Kidney glomerular epithelial cell (primary cell): ENCODE measurements around the gene OGDH.
A peak's percentile ranks its signal among the peaks of the same experiment; 100 is the strongest.
"Not testable (repeated sequence)": the region's sequence is repeated elsewhere in the genome, so short reads cannot be mapped to it uniquely, and the experiment has no call there.

Source experiments
- DNase-seq: peaks from one replicate; lab custom pipeline; 2025; lab: John Stamatoyannopoulos, UW

Gene OGDH

DNA sequence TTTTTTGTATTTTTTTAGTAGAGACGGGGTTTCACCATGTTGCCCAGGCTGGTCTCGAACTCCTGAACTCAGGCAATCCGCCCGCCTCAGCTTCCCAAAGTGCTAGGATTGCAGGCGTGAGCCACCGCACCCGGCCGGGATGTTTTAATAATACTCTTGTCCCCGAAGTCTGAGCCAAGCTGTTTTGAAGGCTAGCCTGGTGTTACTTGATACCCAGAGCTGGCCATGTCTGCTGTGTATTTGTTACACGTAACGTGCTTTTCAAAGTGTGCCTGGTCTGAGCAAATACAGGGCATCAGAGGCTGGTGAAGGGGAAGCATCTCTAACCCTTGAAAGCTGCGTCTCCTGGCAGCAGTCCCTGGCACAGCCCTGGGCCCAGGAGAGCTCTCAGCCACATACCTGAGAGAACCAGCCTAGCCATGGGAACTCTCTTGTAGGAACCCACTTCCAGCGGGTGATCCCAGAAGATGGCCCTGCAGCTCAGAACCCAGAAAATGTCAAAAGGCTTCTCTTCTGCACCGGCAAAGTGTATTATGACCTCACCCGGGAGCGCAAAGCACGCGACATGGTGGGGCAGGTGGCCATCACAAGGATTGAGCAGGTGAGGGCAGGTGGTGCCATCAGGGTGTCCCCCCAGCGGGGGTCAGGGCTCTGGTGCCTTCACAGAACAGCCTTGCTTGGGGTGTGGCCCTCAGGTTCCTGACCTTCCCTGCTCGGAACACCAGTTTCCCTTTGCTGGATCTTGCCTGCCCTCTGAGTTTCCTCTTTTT, 100.5 kb downstream of the OGDH start:
- no peak for DNase-seq

- no peak for DNase-seq
Observed at GRCh38 chr7:44707558-44708230, 101.3 kb downstream of the OGDH start.

DNA sequence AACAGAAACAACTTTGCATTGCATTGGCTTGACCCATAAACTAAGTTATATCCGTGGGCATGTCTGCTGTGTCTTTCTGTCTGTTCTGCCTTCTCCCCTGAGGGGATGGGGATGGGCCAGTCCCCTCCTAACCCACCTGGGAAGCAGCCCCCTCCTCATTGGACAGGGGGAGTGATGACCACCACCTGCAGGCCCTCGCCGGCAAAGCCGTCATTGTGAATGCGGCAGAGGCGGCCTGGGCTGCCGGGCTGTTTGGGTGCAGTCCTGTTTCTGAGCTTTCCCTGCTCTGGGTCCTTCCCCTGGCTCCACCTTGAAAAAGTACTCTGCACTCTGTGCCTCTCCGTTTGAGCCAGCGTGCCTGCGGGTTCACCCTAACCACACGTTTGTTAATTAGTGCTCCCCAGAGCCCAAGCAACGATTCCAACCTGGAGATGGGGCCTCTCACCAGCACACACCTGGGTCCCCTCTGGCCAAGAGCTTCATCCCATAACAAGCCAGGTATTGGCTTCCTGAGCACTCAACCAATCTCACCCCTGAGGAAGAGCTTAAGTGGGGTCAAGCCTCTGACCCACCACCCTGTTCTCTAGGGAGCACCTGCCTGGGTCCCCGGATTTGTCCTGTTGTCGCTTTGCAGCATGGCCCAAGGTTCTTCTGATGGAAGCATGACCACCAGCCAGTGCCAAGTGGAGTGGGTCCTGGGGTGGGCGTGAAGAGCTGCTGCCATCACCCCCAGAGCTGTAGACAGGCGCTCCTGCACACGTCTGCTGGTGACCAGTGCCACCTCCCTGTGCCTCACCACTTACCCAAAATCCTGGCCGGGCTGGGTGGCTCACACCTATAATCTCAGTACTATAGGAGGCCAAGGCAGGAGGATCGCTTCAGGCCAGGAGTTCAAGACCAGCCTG, 102.8 kb downstream of the OGDH start:
- DNase-seq, result no peak

- no peak for DNase-seq
Observed at GRCh38 chr7:44709945-44710596, 103.6 kb downstream of the OGDH start.

DNA sequence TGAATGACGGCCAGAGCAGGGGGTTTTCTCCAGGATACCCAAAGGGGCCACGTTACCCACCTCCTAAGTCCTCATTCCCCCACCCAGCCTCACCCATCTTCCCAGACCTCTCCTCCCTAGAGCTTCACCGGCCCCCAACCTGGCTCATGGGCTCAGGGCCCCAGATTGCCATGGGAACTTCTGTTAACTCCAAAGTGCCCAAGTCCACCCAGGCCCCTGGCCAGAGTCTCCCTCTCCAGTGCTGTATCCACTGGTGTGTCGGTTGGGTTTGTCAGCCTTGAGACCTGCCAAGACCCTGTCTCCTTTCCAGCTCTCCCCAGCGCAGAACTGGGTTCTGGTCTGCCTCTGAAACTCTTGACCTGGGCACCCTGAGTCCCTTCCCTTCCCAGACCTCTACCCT, 105.1 kb downstream of the OGDH start:
- DNase-seq, result no peak

DNA sequence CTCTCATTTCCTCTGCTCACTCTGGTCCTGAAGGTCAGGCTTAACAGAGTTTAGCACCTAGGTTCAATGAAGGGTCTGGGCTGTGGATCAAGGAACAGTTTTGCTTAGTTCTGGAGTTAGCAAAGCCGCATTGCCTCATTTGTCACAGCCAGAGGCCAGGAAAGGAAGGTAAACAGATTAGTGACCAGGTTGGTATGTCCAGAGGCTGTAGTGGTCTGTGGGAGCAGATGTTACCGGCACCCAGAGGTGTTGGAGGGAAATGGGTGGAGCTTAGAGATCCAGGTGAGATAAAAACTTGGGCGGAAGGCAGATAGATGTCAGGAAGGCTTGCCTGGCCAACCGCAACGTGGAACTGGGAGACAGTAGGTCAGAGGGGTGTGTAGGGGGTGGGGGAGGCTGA, 105.6 kb downstream of the OGDH start:
- no peak for DNase-seq

DNA sequence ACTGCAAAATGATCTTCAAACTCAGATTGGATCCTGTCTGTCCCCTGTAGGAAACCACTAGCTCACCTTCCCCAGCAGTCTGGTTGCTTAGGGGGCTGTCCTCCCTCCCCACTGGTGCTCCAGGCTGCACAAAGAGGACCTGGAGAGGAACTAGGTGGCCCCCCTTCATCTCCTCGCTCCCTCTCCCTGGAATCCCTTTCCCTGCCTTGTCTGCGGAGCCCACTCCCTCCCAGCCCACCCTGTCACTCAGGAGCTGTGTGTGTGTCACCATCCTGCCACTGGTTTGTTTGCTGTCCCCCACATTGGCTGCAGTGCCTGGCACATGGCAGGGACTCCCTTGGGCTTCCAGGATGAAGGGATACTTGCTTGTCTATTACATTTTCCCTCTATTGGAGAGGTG, 106.7 kb downstream of the OGDH start:
- no peak for DNase-seq

DNA sequence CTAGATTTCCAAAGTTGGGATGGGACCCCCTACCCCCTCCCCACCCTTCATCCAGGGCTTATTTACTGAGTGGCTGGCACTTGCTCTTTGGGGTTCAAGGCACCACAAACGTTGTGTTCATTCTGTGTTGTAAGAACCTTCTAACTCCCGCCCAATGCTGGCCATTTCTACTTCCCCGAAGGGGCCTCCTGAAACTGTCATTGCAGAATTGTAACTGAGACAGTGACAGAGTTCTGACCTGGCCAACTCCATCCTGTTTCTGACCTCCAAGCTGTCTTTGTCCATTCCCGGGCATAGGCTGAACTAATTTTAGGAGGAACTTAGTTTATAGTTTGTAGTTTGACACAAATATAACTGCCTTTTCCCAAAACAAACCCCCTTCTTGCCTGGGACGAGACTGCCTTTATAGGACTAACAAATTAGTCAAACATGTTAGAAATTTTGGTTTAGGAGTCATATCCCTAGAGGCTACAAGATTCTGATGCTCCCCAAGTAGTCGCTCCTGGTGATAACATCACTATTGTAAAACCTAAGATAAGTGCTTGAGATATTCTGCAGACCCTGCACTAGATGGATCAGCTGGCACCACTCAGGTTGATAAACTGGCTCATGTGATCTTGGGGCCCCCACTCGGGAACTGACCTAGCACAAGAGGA, 107.4 kb downstream of the OGDH start:
- DNase-seq, result no peak

- DNase-seq, result no peak
Observed at GRCh38 chr7:44716205-44716604, 109.8 kb downstream of the OGDH start.

DNA sequence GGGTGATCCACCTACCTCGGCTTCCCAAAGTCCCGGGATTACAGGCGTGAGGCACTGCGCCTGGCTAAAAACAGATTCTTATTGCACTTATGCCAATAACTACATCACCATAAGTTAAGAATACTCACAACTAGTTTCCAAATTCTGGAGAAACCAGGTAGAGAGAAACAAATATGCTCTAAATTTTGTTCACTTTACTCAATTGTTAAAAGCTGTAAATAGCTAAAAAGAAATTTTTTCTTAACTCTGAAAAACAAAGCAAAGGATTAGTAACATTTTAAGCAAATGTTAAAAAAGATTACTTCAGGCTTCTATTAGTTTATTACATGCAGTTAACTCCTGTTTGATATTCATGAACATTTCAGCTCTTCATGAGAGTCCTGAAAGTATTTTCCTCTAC, 113.9 kb downstream of the OGDH start:
- DNase-seq, result no peak

GRCh38 chr7:44724276-44724675, 117.8 kb downstream of the OGDH start:
- no peak for DNase-seq

DNA sequence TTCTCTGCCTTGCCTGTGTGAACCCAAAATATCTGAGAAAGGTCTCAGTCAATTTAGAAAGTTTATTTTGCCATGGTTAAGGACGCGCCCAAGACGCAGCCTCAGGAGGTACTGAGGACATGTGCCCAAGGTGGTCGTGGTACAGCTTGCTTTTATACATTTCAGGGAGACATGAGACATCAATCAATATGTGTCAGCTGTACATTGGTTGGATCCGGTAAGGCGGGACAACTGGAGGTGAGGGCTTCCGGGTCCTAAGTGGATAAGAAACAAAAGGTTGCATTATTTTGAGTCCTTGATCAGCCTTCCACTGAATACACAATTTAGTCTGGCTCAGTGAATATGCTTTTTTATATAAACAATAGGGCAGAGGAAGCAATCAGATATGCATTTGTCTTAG, 119.8 kb downstream of the OGDH start:
- DNase-seq, result not testable (repeated sequence)

GRCh38 chr7:44727158-44727936, 120.9 kb downstream of the OGDH start:
- peak; percentile 29 for DNase-seq

DNA sequence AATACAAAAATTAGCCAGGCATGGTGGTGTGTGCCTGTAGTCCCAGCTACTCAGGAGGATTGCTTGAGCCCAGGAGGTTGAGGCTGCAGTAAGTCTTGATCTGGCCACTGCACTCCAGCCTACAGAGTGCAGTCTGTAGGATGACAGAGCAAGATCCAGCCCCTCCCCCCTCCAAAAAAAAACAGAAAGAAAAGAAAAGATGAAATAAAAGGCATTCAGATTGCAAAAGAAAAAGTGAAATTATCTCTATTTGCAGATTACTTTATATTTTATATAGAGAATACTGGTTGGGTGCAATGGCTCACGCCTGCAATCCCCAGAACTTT, 121.5 kb downstream of the OGDH start:
- DNase-seq, result no peak

DNA sequence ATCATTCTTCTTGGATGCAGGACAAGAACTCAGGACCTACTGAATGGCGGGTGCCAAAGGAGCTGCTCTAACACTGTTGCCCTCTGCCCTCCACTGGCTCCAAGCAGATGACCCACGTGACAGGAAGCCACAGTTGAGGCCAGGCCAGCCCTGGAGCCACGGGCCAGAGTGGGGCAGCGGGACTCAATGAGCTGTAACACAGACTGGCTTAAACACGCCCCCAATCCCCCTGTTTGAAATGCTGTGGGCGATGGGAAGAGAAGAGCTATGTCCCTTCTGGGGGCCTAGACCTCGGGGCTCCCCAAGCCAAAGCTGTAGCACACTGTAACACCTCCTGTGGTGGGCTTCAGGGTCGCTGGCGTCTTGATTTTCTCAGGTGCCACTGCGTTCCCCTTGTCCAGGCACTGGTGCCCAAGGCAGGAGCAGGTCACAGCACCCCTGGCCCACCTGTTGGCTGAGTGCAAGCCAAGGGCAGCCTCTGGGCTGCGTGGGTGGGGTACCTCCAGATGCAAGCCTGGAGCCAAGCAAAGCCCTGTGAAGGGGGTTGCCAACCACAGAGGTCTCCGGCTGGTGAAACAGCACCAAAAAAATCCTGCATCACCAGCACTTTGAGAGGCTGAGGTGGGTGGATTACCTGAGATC, 123.6 kb downstream of the OGDH start:
- no peak for DNase-seq

- not testable (repeated sequence) for DNase-seq
Observed at GRCh38 chr7:44732971-44733370, 126.5 kb downstream of the OGDH start.

DNA sequence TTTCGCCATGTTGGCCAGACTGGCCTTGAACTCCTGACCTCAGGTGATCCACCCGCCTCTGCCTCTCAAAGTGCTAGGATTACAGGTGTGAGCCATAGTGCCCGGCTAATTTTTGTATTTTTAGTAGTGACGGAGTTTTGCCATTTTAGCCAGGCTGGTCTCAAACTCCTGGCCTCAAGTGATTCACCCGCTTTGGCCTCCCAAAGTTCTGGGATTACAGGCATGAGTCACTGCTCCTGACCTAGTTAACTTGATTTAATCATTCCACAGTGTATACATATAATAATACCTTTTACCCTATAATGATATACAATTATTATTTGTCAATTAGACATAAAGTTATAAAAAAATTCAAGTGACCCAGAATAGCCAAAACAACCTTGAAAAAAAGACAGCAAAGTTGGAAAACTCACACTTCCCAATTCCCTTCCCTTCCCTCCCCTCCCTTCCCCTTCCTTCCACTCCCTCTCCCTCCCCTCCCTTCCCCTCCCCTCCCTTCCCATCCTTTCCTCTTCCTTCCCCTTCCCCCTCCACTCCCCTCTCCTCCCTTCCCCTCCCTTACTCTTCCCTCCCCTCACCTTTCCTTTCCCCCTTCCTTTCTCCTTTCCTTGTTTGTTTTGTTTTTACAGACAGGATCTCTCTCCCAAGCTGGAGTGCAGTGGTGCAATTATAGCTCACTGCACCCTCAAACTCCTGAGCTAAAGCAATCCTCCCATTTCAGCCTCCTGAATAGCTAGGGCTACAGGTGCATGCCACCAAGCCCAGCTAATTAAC, 127.5 kb downstream of the OGDH start:
- DNase-seq, result peak; percentile 22

- DNase-seq, result peak; percentile 97
Observed at GRCh38 chr7:44735403-44736165, 129.2 kb downstream of the OGDH start.

- no peak for DNase-seq
Observed at GRCh38 chr7:44736896-44737295, 130.5 kb downstream of the OGDH start.
